Measurements from ENCODE around the gene MAP7.

MAP7 gene

GRCh38 chr6:136563386-136564152, 13.3 kb upstream of the MAP7 start:
- DNase-seq, result peak; percentile 5

GRCh38 chr6:136562211-136562610, 12.0 kb upstream of the MAP7 start:
- DNase-seq, result no peak

- DNase-seq, result peak; percentile 30
Observed at GRCh38 chr6:136553166-136553787, 3.1 kb upstream of the MAP7 start.

GRCh38 chr6:136552054-136552453, 1.8 kb upstream of the MAP7 start:
- DNase-seq, result peak; percentile 43

- peak; percentile 54 for DNase-seq
Observed at GRCh38 chr6:136551103-136551502, 881 bp upstream of the MAP7 start.

- DNase-seq, result peak; percentile 78
Observed at GRCh38 chr6:136550045-136550329, 235 bp downstream of the MAP7 start.

GRCh38 chr6:136549300-136550044, 750 bp downstream of the MAP7 start:
- peak; percentile 65 for DNase-seq

GRCh38 chr6:136548582-136549299, 1.5 kb downstream of the MAP7 start:
- no peak for DNase-seq

GRCh38 chr6:136547871-136548270, 2.4 kb downstream of the MAP7 start:
- DNase-seq, result no peak

- peak; percentile 55 for DNase-seq
Observed at GRCh38 chr6:136547336-136547735, 2.9 kb downstream of the MAP7 start.

GRCh38 chr6:136546331-136546730, 3.9 kb downstream of the MAP7 start:
- DNase-seq, result no peak

GRCh38 chr6:136544326-136544725, 5.9 kb downstream of the MAP7 start:
- DNase-seq, result no peak

GRCh38 chr6:136541395-136541794, 8.8 kb downstream of the MAP7 start:
- DNase-seq, result no peak

- DNase-seq, result no peak
Observed at GRCh38 chr6:136539967-136540652, 10.1 kb downstream of the MAP7 start.

- DNase-seq, result no peak
Observed at GRCh38 chr6:136538836-136539235, 11.4 kb downstream of the MAP7 start.

- DNase-seq, result no peak
Observed at GRCh38 chr6:136535880-136536650, 14.2 kb downstream of the MAP7 start.

GRCh38 chr6:136535017-136535765, 15.0 kb downstream of the MAP7 start:
- DNase-seq, result no peak

- DNase-seq, result no peak
Observed at GRCh38 chr6:136534268-136534667, 16.0 kb downstream of the MAP7 start.

GRCh38 chr6:136533487-136533886, 16.7 kb downstream of the MAP7 start:
- DNase-seq, result no peak

- DNase-seq, result no peak
Observed at GRCh38 chr6:136532030-136532429, 18.2 kb downstream of the MAP7 start.

- DNase-seq, result no peak
Observed at GRCh38 chr6:136529710-136530109, 20.5 kb downstream of the MAP7 start.

All from DMS53 (cell line).